Duodenal mucosa (tissue), 2 donors: ENCODE measurements around the gene CDC42BPA.

Source experiments
- H3K27ac ChIP-seq: one replicate; pipeline ENCODE4 v1.7.0; 2013; ENCODE audit warnings: low read depth, low read length
- H3K27me3 ChIP-seq, 2 donors: one replicate each; pipeline ENCODE4 v1.7.0; 2013; ENCODE audit warnings: low read length in 2 of 2, control low read depth in 1 of 2; ENCODE audit not compliant: insufficient read depth in 2 of 2, control insufficient read depth in 1 of 2
- H3K36me3 ChIP-seq, 2 donors: one replicate each; pipeline ENCODE4 v1.7.0; 2013; ENCODE audit warnings: low read length in 2 of 2, control low read depth in 1 of 2; ENCODE audit not compliant: insufficient read depth in 2 of 2, control insufficient read depth in 1 of 2
- H3K4me1 ChIP-seq, 2 donors: one replicate each; pipeline ENCODE4 v1.7.0; 2013; ENCODE audit warnings: low read length in 2 of 2, control low read depth in 1 of 2; ENCODE audit not compliant: insufficient read depth in 2 of 2, control insufficient read depth in 1 of 2
- H3K4me3 ChIP-seq, 2 donors: one replicate each; pipeline ENCODE4 v1.7.0; 2013; ENCODE audit warnings: low read length in 2 of 2, low read depth in 1 of 2
- H3K9ac ChIP-seq, 2 donors: one replicate each; pipeline ENCODE4 v1.7.0; 2013; ENCODE audit warnings: low read length in 2 of 2, low read depth in 1 of 2
- H3K9me3 ChIP-seq, 2 donors: one replicate each; pipeline ENCODE4 v1.7.0; 2013; ENCODE audit warnings: low read length in 2 of 2, control low read depth in 1 of 2; ENCODE audit not compliant: control insufficient read depth in 1 of 2

CDC42BPA gene

GRCh38 chr1:227062306-227062705, 256.0 kb downstream of the CDC42BPA start:
- Histone ChIP-seq H3K9ac (no peak overlapping the region), H3K9me3 (no peaks in the 10 kb centered on the region), H3K4me3 (no peak overlapping the region), H3K27ac (no peak overlapping the region), H3K36me3 (peaks cover 8 to 14% of the 10 kb centered on the region in 2 donors), H3K27me3 (no peaks in the 10 kb centered on the region), H3K4me1 (peaks cover 0 to 2% of the 10 kb centered on the region in 2 donors)

- Histone ChIP-seq H3K4me1 (peaks cover 0 to 2% of the 10 kb centered on the region in 2 donors), H3K4me3 (no peak overlapping the region), H3K36me3 (peaks cover 0 to 5% of the 10 kb centered on the region in 2 donors), H3K27me3 (no peaks in the 10 kb centered on the region), H3K9me3 (no peaks in the 10 kb centered on the region), H3K27ac (no peak overlapping the region), H3K9ac (no peak overlapping the region)
These were observed 259.2 kb downstream of the CDC42BPA start for GRCh38 chr1:227059076-227059475.

- H3K27ac ChIP-seq = no peak overlapping the region
- no peak overlapping the region for H3K4me3 ChIP-seq
- no peaks in the 10 kb centered on the region for H3K27me3 ChIP-seq
- peaks cover 0 to 5% of the 10 kb centered on the region in 2 donors for H3K36me3 ChIP-seq
- no peak overlapping the region for H3K9ac ChIP-seq
- H3K4me1 ChIP-seq = peaks cover 0 to 2% of the 10 kb centered on the region in 2 donors
- H3K9me3 ChIP-seq = no peaks in the 10 kb centered on the region
These were observed 260.0 kb downstream of the CDC42BPA start for GRCh38 chr1:227058321-227058751.

GRCh38 chr1:227049253-227049652, 269.0 kb downstream of the CDC42BPA start:
- no peak overlapping the region for H3K27ac ChIP-seq
- no peaks in the 10 kb centered on the region for H3K4me1 ChIP-seq
- no peak overlapping the region for H3K9ac ChIP-seq
- peaks cover 9 to 12% of the 10 kb centered on the region in 2 donors for H3K36me3 ChIP-seq
- H3K4me3 ChIP-seq = no peak overlapping the region
- no peaks in the 10 kb centered on the region for H3K27me3 ChIP-seq
- H3K9me3 ChIP-seq = no peaks in the 10 kb centered on the region

- Histone ChIP-seq H3K4me1 (no peaks in the 10 kb centered on the region), H3K27ac (no peak overlapping the region), H3K36me3 (peaks cover 5 to 7% of the 10 kb centered on the region in 2 donors), H3K9ac (no peak overlapping the region), H3K4me3 (no peak overlapping the region), H3K9me3 (no peaks in the 10 kb centered on the region), H3K27me3 (no peaks in the 10 kb centered on the region)
These were observed 274.5 kb downstream of the CDC42BPA start for GRCh38 chr1:227043755-227044154.

GRCh38 chr1:227042292-227042691, 276.0 kb downstream of the CDC42BPA start:
- H3K9me3 ChIP-seq = no peaks in the 10 kb centered on the region
- no peaks in the 10 kb centered on the region for H3K27me3 ChIP-seq
- no peak overlapping the region for H3K27ac ChIP-seq
- peaks cover 5 to 16% of the 10 kb centered on the region in 2 donors for H3K36me3 ChIP-seq
- H3K4me1 ChIP-seq = no peaks in the 10 kb centered on the region
- H3K9ac ChIP-seq = no peak overlapping the region
- no peak overlapping the region for H3K4me3 ChIP-seq

- Histone ChIP-seq H3K27me3 (no peaks in the 10 kb centered on the region), H3K36me3 (peaks cover 0 to 20% of the 10 kb centered on the region in 2 donors), H3K27ac (no peak overlapping the region), H3K9me3 (no peaks in the 10 kb centered on the region), H3K9ac (no peak overlapping the region), H3K4me1 (no peaks in the 10 kb centered on the region), H3K4me3 (no peak overlapping the region)
These were observed 279.9 kb downstream of the CDC42BPA start for GRCh38 chr1:227038401-227038800.

- Histone ChIP-seq H3K27ac (no peak overlapping the region), H3K9me3 (no peaks in the 10 kb centered on the region), H3K9ac (no peak overlapping the region), H3K4me1 (no peaks in the 10 kb centered on the region), H3K27me3 (no peaks in the 10 kb centered on the region), H3K36me3 (peaks cover 0 to 26% of the 10 kb centered on the region in 2 donors), H3K4me3 (no peak overlapping the region)
These were observed 281.2 kb downstream of the CDC42BPA start for GRCh38 chr1:227037121-227037520.

- no peak overlapping the region for H3K27ac ChIP-seq
- no peaks in the 10 kb centered on the region for H3K27me3 ChIP-seq
- no peaks in the 10 kb centered on the region for H3K4me1 ChIP-seq
- H3K9me3 ChIP-seq = no peaks in the 10 kb centered on the region
- H3K9ac ChIP-seq = no peak overlapping the region
- H3K36me3 ChIP-seq = peaks cover 0 to 32% of the 10 kb centered on the region in 2 donors
- no peak overlapping the region for H3K4me3 ChIP-seq
These were observed 283.0 kb downstream of the CDC42BPA start for GRCh38 chr1:227035316-227035715.

- no peak overlapping the region for H3K4me3 ChIP-seq
- H3K4me1 ChIP-seq = no peaks in the 10 kb centered on the region
- H3K9ac ChIP-seq = no peak overlapping the region
- no peaks in the 10 kb centered on the region for H3K27me3 ChIP-seq
- H3K9me3 ChIP-seq = no peaks in the 10 kb centered on the region
- H3K36me3 ChIP-seq = peaks cover 2 to 41% of the 10 kb centered on the region in 2 donors
- H3K27ac ChIP-seq = no peak overlapping the region
These were observed 284.4 kb downstream of the CDC42BPA start for GRCh38 chr1:227033880-227034279.

- no peaks in the 10 kb centered on the region for H3K9me3 ChIP-seq
- peaks cover 10 to 41% of the 10 kb centered on the region in 2 donors for H3K36me3 ChIP-seq
These were observed 285.9 kb downstream of the CDC42BPA start for GRCh38 chr1:227032396-227032795.

More at GRCh38 chr1:227032396-227032795, 285.9 kb downstream of the CDC42BPA start:
- H3K27ac ChIP-seq = no peak overlapping the region
- no peaks in the 10 kb centered on the region for H3K4me1 ChIP-seq
- H3K9ac ChIP-seq = no peak overlapping the region
- H3K27me3 ChIP-seq = no peaks in the 10 kb centered on the region
- no peak overlapping the region for H3K4me3 ChIP-seq
